A549 (cell line): Measurements from ENCODE around the gene CHID1. TPM values are rescaled to one million over a fixed set of nuclear protein-coding genes. Genes with fewer than 3 reads are reported as not detected.

ENCODE experiments used
- ATAC-seq, 2 experiments: fragments of 200-7000 bp in 1 of 2; fragments of >200 bp in 1 of 2; cut with Nextera tagmentation in 1 of 2; cut with Tn5 transposase in 1 of 2; 3 replicates each; pipeline versions ENCODE4 v1.8.0 to v1.9.1; 2018 to 2020; ENCODE audit warnings: mild to moderate bottlenecking in 1 of 2, moderate library complexity in 1 of 2
- CTCF ChIA-PET: fragments of 300-600 bp; sonication (Branson Sonifier 250); formaldehyde crosslinking; extraction: SDS; loops from one replicate; lab custom pipeline; 2021; ENCODE audit warnings: antibody characterized with exemption, inconsistent platforms; lab: Yijun Ruan, JAX
- POLR2A ChIA-PET: fragments of 350-600 bp; formaldehyde crosslinking; extraction: SDS; loops from one replicate; lab custom pipeline; 2021; ENCODE audit warnings: antibody characterized with exemption, inconsistent platforms; lab: Yijun Ruan, JAX
- DNase-seq, 2 experiments: peaks; one replicate each; pipeline versions ENCODE4 v3.0.0 to v3.0.0-alpha.2; 2011 to 2016; ENCODE audit warnings: low read depth in 1 of 2, low spot score in 1 of 2
- FAIRE-seq: peaks from 2 replicates; lab custom pipeline; 2011; peaks lifted over from hg19 to GRCh38; lab: Jason Lieb, UNC
- H3K27ac ChIP-seq, 2 experiments: fragments of >200 bp; sonication (Bioruptor Twin); formaldehyde crosslinking; 3 replicates each; pipeline ENCODE4 v1.5.1; 2016 to 2017
- H3K4me1 ChIP-seq: fragments of >200 bp; sonication (Bioruptor Twin); formaldehyde crosslinking; 3 replicates; pipeline ENCODE4 v1.6.1; 2016
- H3K4me2 ChIP-seq: fragments of >200 bp; sonication (Bioruptor Twin); formaldehyde crosslinking; 3 replicates; pipeline ENCODE4 v1.6.1; 2016
- H3K4me3 ChIP-seq: fragments of >200 bp; sonication (Bioruptor Twin); formaldehyde crosslinking; 3 replicates; pipeline ENCODE4 v1.5.1; 2016
- H3K9me3 ChIP-seq: fragments of >200 bp; sonication (Bioruptor Twin); formaldehyde crosslinking; 3 replicates; pipeline ENCODE4 v1.6.1; 2016
- CBX8 ChIP-seq: fragments of 200-600 bp; sonication (generic); IDR thresholded peaks from 2 replicates; pipeline ENCODE4 v1.6.1; 2016
- CEBPB ChIP-seq, 2 experiments: fragments of >200 bp in 1 of 2; sonication (Bioruptor Twin) in 1 of 2; formaldehyde crosslinking in 1 of 2; IDR thresholded peaks; 2 replicates each; pipeline ENCODE4 v1.6.1; 2012 to 2016
- CHD2 ChIP-seq: fragments of 150-350 bp; IDR thresholded peaks from 2 replicates; pipeline ENCODE4 v1.6.1; 2014; ENCODE audit warnings: low read length; ENCODE audit not compliant: partially characterized antibody
- CHD4 ChIP-seq: fragments of 200-600 bp; sonication (generic); IDR thresholded peaks from 2 replicates; pipeline ENCODE4 v1.6.1; 2016; ENCODE audit warnings: antibody characterized with exemption, mild to moderate bottlenecking, borderline replicate concordance
- CTCF ChIP-seq: fragments of >200 bp; sonication (Bioruptor Twin); formaldehyde crosslinking; IDR thresholded peaks from 3 replicates; pipeline ENCODE4 v1.5.1; 2016
- EP300 ChIP-seq, 2 experiments: fragments of >200 bp; sonication (Bioruptor Twin); formaldehyde crosslinking; IDR thresholded peaks; 2 replicates in 1 of 2; 3 replicates in 1 of 2; pipeline ENCODE4 v1.6.1; 2016 to 2017
- FOSL2 ChIP-seq, 2 experiments: fragments of 450-650 bp in 1 of 2; fragments of >200 bp in 1 of 2; sonication (Bioruptor Twin) in 1 of 2; formaldehyde crosslinking; IDR thresholded peaks; 2 replicates each; pipeline versions ENCODE4 v1.5.0 to v1.6.1; 2016 to 2020; ENCODE audit warnings: mild to moderate bottlenecking in 1 of 2, moderate library complexity in 1 of 2
- FOXS1 ChIP-seq: fragments of 250-450 bp; sonication (Bioruptor Pico); IDR thresholded peaks from 2 replicates; pipeline ENCODE4 v1.5.0; 2020; ENCODE audit warnings: mild to moderate bottlenecking, moderate library complexity
- GATA3 ChIP-seq: IDR thresholded peaks from 2 replicates; pipeline ENCODE4 v1.6.1; 2012; ENCODE audit warnings: borderline replicate concordance
- HOXB5 ChIP-seq: fragments of 250-450 bp; sonication (Bioruptor Pico); IDR thresholded peaks from 2 replicates; pipeline ENCODE4 v1.5.0; 2020; ENCODE audit warnings: mild to moderate bottlenecking, moderate library complexity
- JUN ChIP-seq, 2 experiments: fragments of >200 bp; sonication (Bioruptor Twin); formaldehyde crosslinking; IDR thresholded peaks; 2 replicates in 1 of 2; 3 replicates in 1 of 2; pipeline ENCODE4 v1.6.1; 2016 to 2017
- KDM5A ChIP-seq: fragments of 200-600 bp; sonication (generic); IDR thresholded peaks from 2 replicates; pipeline ENCODE4 v1.6.1; 2016; ENCODE audit warnings: antibody characterized with exemption, mild to moderate bottlenecking
- MAX ChIP-seq: IDR thresholded peaks from 2 replicates; pipeline ENCODE4 v1.6.1; 2012
- MAZ ChIP-seq: fragments of 150-350 bp; IDR thresholded peaks from 2 replicates; pipeline ENCODE4 v1.6.1; 2014; ENCODE audit warnings: antibody characterized with exemption, low read depth, low read length, borderline replicate concordance
- MYC ChIP-seq: IDR thresholded peaks from 2 replicates; pipeline ENCODE4 v1.6.1; 2012; ENCODE audit warnings: mild to moderate bottlenecking, inconsistent platforms, low read length, improper control_type of control experiment, borderline replicate concordance
- NFE2L2 ChIP-seq: fragments of 150-350 bp; conservative IDR thresholded peaks from 2 replicates; pipeline ENCODE4 v1.6.1; 2014; ENCODE audit warnings: low read length
- PHF8 ChIP-seq: fragments of 200-600 bp; sonication (generic); IDR thresholded peaks from 2 replicates; pipeline ENCODE4 v1.6.1; 2016; ENCODE audit warnings: low read depth, mild to moderate bottlenecking, antibody characterized with exemption, moderate library complexity, borderline replicate concordance
- POLR2AphosphoS2 ChIP-seq: conservative IDR thresholded peaks from 2 replicates; pipeline ENCODE4 v1.6.1; 2012; ENCODE audit warnings: low read length, improper control_type of control experiment, inconsistent platforms
- RAD21 ChIP-seq, 2 experiments: fragments of >200 bp in 1 of 2; sonication (Bioruptor Twin) in 1 of 2; formaldehyde crosslinking in 1 of 2; IDR thresholded peaks in 1 of 2; conservative IDR thresholded peaks in 1 of 2; 2 replicates in 1 of 2; 3 replicates in 1 of 2; pipeline ENCODE4 v1.6.1; 2012 to 2018; ENCODE audit warnings: inconsistent platforms in 1 of 2
- SMC3 ChIP-seq: fragments of >200 bp; sonication (Bioruptor Twin); formaldehyde crosslinking; IDR thresholded peaks from 3 replicates; pipeline ENCODE4 v1.6.1; 2018; ENCODE audit warnings: inconsistent platforms
- SREBF2 ChIP-seq: fragments of 450-650 bp; IDR thresholded peaks from 2 replicates; pipeline ENCODE4 v1.6.1; 2014; ENCODE audit warnings: mild to moderate bottlenecking, moderate library complexity
- TFCP2L1 ChIP-seq: fragments of 250-450 bp; sonication (Bioruptor Pico); IDR thresholded peaks from 2 replicates; pipeline ENCODE4 v1.5.0; 2021; ENCODE audit warnings: mild to moderate bottlenecking
- ZNF302 ChIP-seq: fragments of 250-450 bp; sonication (Bioruptor Pico); IDR thresholded peaks from 2 replicates; pipeline ENCODE4 v1.9.0; 2021; ENCODE audit warnings: inconsistent platforms, mild to moderate bottlenecking, moderate library complexity
- ZSCAN20 ChIP-seq: fragments of 250-450 bp; sonication (Bioruptor Pico); IDR thresholded peaks from 2 replicates; pipeline ENCODE4 v1.8.0; 2022; ENCODE audit warnings: mild to moderate bottlenecking, moderate library complexity
- WGBS: methylation state at CpG from one replicate; pipeline ENCODE4 v1.1.6; 2017; ENCODE audit errors: missing lambda C conversion rate; 5-methylcytosine and 5-hydroxymethylcytosine counted together
- polyA plus RNA-seq, 4 experiments: library from polyadenylated mRNA; depleted of rRNA in 3 of 4; stranded (reverse); fragments of >200 nt; fragmentation: RNase III in 1 of 4; extraction: RNeasy Plus Mini Kit Qiagen cat#74134 plus additional on column Dnase treatment in 1 of 4; gene quantifications; 2 replicates in 3 of 4; 3 replicates in 1 of 4; pipeline ENCODE4 v1.2.3, GENCODE V29; 2011 to 2017
- TF ChIP-seq, protein P1 (sequence below): fragments of 450-650 bp; IDR thresholded peaks from 2 replicates; pipeline ENCODE4 v1.6.1; 2014; ENCODE audit warnings: antibody characterized with exemption

Gene CHID1
- polyA plus RNA-seq, 2 of the 4 experiments (the other 2 are of a cell fraction) = 53.8 to 70.6 TPM

DNA sequence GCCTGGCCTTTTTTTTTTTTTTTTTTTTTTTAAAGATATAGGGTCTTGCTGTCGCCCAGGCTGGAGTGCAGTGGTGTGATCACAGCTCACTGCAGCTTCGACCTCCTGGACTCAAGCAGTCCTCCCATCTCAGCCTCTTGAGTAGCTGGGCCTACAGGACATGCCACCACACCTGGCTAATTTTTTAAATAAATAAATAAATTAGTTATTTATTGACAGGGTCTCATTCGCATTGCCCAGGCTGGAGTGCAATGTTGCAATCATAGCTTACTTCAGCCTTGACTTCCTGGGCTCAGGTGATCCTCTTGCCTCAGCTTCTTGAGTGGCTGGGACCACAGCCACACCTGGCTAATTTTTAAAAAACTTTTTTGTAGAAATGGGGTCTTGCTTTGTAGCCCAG is 25.6 kb upstream of the CHID1 start:
- WGBS = 79% methylated on average over 3 of the region's 3 CpGs
- ATAC-seq (no peak), FAIRE-seq (no peak), DNase-seq (no peak)
- H3K27ac ChIP-seq = no peak overlapping the region
- no peak for TF ChIP-seq EP300 (IDR thresholded peaks at IDR 0.05)
- TF ChIP-seq TFCP2L1 (CRISPR knock-in tag) = no peak
- no peak for TF ChIP-seq CEBPB (IDR thresholded peaks at IDR 0.05)
- TF ChIP-seq FOSL2 (IDR thresholded peaks at IDR 0.05) = no peak
- no peak for TF ChIP-seq FOSL2 (CRISPR knock-in tag; IDR thresholded peaks at IDR 0.05)
- no peak for TF ChIP-seq RAD21 (conservative IDR thresholded peaks at IDR 0.05 in 1 of 2, IDR thresholded peaks at IDR 0.05 in 1 of 2)
- no peak for TF ChIP-seq JUN (IDR thresholded peaks at IDR 0.05)
- TF ChIP-seq MAZ = no peak
- no peak for TF ChIP-seq SREBF2
- no peak for TF ChIP-seq SMC3
- TF ChIP-seq GATA3 = no peak
- TF ChIP-seq HOXB5 = no peak
- TF ChIP-seq MYC = no peak
- no peak for TF ChIP-seq CHD2
- no peak for TF ChIP-seq CHD4
- TF ChIP-seq KDM5A = no peak
- no peak for TF ChIP-seq CBX8
- TF ChIP-seq ZNF302 (CRISPR knock-in tag) = no peak
- no peak for TF ChIP-seq CTCF
- TF ChIP-seq PHF8 = no peak
- TF ChIP-seq, protein P1, sequence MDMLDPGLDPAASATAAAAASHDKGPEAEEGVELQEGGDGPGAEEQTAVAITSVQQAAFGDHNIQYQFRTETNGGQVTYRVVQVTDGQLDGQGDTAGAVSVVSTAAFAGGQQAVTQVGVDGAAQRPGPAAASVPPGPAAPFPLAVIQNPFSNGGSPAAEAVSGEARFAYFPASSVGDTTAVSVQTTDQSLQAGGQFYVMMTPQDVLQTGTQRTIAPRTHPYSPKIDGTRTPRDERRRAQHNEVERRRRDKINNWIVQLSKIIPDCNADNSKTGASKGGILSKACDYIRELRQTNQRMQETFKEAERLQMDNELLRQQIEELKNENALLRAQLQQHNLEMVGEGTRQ = no peak
- H3K4me3 ChIP-seq = no peak overlapping the region
- H3K4me1 ChIP-seq = peaks cover 40% of the 10 kb centered on the region; the same call in 1 of the 3 replicates
- no peaks in the 10 kb centered on the region for H3K9me3 ChIP-seq
- ChIA-PET POLR2A (no interaction called here), CTCF (interaction anchor here (0.8 to 1.5 kb wide), 2 partner anchors 14 to 114 kb away, joined by 3 to 4 read pairs; no protein-coding TSS in a partner anchor)
- no peak overlapping the region for H3K4me2 ChIP-seq

DNA sequence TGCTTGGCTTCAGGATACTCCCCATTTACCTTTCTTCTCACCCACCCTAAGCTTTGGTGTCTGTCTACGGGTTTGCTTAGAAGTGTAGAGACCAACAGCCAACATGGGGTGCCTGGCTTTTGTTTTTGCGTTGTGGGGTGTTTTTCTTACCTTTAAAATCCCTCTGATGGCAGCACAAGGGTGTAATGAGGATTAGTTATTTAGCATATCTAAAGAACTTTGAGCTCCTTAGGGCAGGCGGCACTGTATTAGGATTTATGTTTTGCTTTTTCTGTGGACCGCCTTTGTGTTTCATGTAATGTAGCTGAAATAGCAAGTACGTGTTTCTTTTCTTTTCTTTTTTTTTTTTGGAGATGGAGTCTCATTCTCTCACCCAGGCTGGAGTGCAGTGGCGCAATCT is 23.9 kb upstream of the CHID1 start:
- FAIRE-seq (no peak), ATAC-seq (no peak), DNase-seq (no peak)
- ChIA-PET POLR2A (no interaction called here), CTCF (interaction anchor here (0.6 to 1.3 kb wide), 6 partner anchors 9 to 178 kb away, joined by 3 to 6 read pairs (median 4); partner anchors contain the start of gene AP2A2)
- Histone ChIP-seq H3K4me3 (no peak overlapping the region), H3K4me2 (no peak overlapping the region), H3K4me1 (peaks cover 24% of the 10 kb centered on the region; the same call in 1 of the 3 replicates), H3K9me3 (no peaks in the 10 kb centered on the region), H3K27ac (no peak overlapping the region)
- no peak for TF ChIP-seq ZNF302 (CRISPR knock-in tag)
- no peak for TF ChIP-seq HOXB5
- TF ChIP-seq FOXS1 (CRISPR knock-in tag) = no peak
- TF ChIP-seq MAX = no peak
- TF ChIP-seq ZSCAN20 = no peak
- TF ChIP-seq NFE2L2 = no peak
- no peak for TF ChIP-seq POLR2AphosphoS2
- 91% methylated on average over 6 of the region's 6 CpGs for WGBS
